HG03432 (cell line): Measurements from ENCODE around the gene COMMD9.

Experiments
- ATAC-seq: cut with Tn5 transposase; IDR thresholded peaks from one replicate; pipeline ENCODE4 v1.9.1; 2021; ENCODE audit warnings: mild to moderate bottlenecking, moderate library complexity; ENCODE audit not compliant: unreplicated experiment

COMMD9 gene

GRCh38 chr11:36227044-36227443 is 62.2 kb downstream of the COMMD9 start:
- no peak for ATAC-seq

GRCh38 chr11:36224209-36224882 is 64.9 kb downstream of the COMMD9 start:
- ATAC-seq, result no peak

GRCh38 chr11:36222831-36223635 is 66.2 kb downstream of the COMMD9 start:
- ATAC-seq, result no peak
